NT2/D1 (cell line): ENCODE results near the gene OR4C6.

ENCODE experiments used
- DNase-seq: peaks from one replicate; pipeline ENCODE4 v3.0.0-alpha.2; 2011; ENCODE audit warnings: low read depth, low spot score
- H3K27me3 ChIP-seq: 2 replicates; pipeline ENCODE4 v1.6.0; 2011; ENCODE audit warnings: mild to moderate bottlenecking; ENCODE audit not compliant: insufficient read length, insufficient read depth
- H3K36me3 ChIP-seq: 2 replicates; pipeline ENCODE4 v1.6.1; 2011; ENCODE audit warnings: mild to moderate bottlenecking, low read length, mixed read lengths; ENCODE audit not compliant: insufficient read depth, insufficient read length
- H3K4me1 ChIP-seq: 2 replicates; pipeline ENCODE4 v1.5.1; 2011; ENCODE audit not compliant: insufficient read depth, insufficient read length
- H3K4me3 ChIP-seq: 2 replicates; pipeline ENCODE4 v1.5.1; 2011; ENCODE audit warnings: low read depth; ENCODE audit not compliant: insufficient read length
- H3K9ac ChIP-seq: 2 replicates; pipeline ENCODE4 v1.6.0; 2011; ENCODE audit warnings: low read depth; ENCODE audit not compliant: insufficient read length
- H3K9me3 ChIP-seq: 2 replicates; pipeline ENCODE4 v1.5.1; 2011; ENCODE audit warnings: mild to moderate bottlenecking, low read length; ENCODE audit not compliant: insufficient read depth
- SUZ12 ChIP-seq: IDR thresholded peaks from 2 replicates; pipeline ENCODE4 v1.6.1; 2011; ENCODE audit not compliant: insufficient read length, insufficient read depth; ENCODE audit errors: extremely low read depth
- YY1 ChIP-seq: IDR thresholded peaks from 2 replicates; pipeline ENCODE4 v1.6.1; 2011; ENCODE audit not compliant: insufficient read length, insufficient read depth
- ZNF274 ChIP-seq: IDR thresholded peaks from 2 replicates; pipeline ENCODE4 v1.6.1; 2011; ENCODE audit warnings: mild to moderate bottlenecking, low read depth, low read length

The OR4C6 gene

GRCh38 chr11:55669376-55669775, 7.4 kb downstream of the OR4C6 start:
- DNase-seq = no peak
- H3K4me3 ChIP-seq = no peak overlapping the region
- no peaks in the 10 kb centered on the region for H3K27me3 ChIP-seq
- TF ChIP-seq YY1 (no peak), ZNF274 (no peak), SUZ12 (no peak)
- H3K9me3 ChIP-seq = no peaks in the 10 kb centered on the region
- H3K36me3 ChIP-seq = no peaks in the 10 kb centered on the region
- H3K9ac ChIP-seq = no peak overlapping the region
- no peaks in the 10 kb centered on the region for H3K4me1 ChIP-seq

- Histone ChIP-seq H3K27me3 (no peaks in the 10 kb centered on the region), H3K4me1 (no peaks in the 10 kb centered on the region), H3K4me3 (no peak overlapping the region), H3K9ac (no peak overlapping the region), H3K9me3 (no peaks in the 10 kb centered on the region), H3K36me3 (no peaks in the 10 kb centered on the region)
- TF ChIP-seq SUZ12 (no peak), ZNF274 (no peak), YY1 (no peak)
- no peak for DNase-seq
Observed at GRCh38 chr11:55673860-55674259, 11.9 kb downstream of the OR4C6 start.

DNA sequence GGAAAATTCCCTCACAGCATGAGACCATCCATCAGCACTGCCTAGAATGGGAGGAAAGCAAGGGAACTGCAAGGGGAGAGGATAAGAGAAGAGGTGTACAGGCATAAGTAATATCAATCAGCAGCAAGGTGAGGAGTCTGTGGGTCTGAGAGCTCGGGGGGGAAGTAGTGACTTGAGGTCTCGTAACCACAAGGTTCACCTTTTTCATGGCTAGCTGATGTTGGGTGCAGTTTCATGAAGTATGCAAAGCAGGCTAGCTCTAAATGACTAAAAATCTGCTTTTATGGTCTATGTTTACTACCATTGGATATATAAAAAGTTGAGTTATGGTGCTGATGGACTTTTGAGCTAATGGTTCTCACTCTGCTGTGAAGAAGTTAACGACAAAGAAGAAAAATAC, 35.8 kb downstream of the OR4C6 start:
- Histone ChIP-seq H3K36me3 (no peaks in the 10 kb centered on the region), H3K4me1 (no peaks in the 10 kb centered on the region), H3K4me3 (no peak overlapping the region), H3K9me3 (0 out of 2 replicates have a peak, but pooled peaks cover 5% of the 10 kb centered on the region), H3K27me3 (no peaks in the 10 kb centered on the region), H3K9ac (no peak overlapping the region)
- no peak for DNase-seq
- TF ChIP-seq SUZ12 (no peak), ZNF274 (no peak), YY1 (no peak)

DNA sequence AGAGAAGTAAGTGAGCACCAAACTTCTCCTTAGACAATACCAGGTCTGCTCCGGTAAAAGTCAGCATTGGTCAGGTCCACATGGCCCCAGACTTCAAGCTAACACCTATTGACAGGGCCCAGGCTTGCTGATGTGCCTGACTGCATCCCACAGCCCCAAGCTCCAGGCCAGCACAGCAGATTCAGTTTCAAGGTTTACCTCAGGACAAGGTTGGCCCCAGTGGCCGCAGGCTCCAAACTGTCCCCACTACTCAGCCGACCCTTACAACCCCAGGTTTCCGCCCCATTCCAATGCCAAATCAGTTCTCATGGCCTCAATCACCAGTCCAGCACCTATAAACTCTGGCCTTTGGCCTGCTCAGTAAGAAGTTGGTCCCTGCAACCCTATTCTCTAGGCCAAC, 39.4 kb downstream of the OR4C6 start:
- Histone ChIP-seq H3K4me3 (no peak overlapping the region), H3K36me3 (no peaks in the 10 kb centered on the region), H3K9ac (no peak overlapping the region), H3K4me1 (no peaks in the 10 kb centered on the region), H3K9me3 (0 out of 2 replicates have a peak, but pooled peaks cover 5% of the 10 kb centered on the region), H3K27me3 (no peaks in the 10 kb centered on the region)
- no peak for DNase-seq
- TF ChIP-seq SUZ12 = no peak
- no peak for TF ChIP-seq YY1
- no peak for TF ChIP-seq ZNF274

GRCh38 chr11:55707029-55707428, 45.0 kb downstream of the OR4C6 start:
- H3K36me3 ChIP-seq = no peaks in the 10 kb centered on the region
- DNase-seq = peak; percentile 27

DNA sequence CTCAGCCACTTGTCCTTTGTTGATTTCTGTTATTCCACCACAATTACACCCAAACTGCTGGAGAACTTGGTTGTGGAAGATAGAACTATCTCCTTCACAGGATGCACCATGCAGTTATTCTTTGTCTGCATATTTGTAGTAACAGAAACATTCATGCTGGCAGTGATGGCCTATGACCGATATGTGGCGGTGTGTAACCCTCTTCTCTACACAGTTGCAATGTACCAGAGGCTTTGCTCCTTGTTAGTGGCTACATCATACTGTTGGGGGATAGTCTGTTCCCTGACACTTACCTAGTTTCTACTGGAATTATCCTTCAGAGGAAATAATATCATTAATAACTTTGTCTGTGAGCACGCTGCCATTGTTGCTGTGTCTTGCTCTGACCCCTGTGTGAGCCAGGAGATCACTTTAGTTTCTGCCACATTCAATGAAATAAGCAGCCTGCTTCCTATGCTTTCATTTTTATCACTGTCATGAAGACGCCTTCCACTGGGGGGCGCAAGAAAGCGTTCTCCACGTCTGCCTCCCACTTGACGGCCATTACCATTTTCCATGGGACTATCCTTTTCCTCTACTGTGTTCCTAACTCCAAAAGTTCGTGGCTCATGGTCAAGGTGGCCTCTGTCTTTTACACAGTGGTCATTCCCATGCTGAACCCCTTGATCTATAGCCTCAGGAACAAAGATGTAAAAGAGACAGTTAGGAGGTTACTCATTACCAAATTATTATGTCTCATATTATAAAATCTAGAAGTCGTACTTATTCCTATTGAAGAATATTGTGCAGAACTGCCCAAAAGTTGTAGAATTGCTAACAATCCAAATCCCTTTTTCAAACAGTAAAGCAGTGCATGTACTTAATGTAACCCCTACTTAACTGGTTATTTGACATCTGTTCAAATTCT, 53.2 kb downstream of the OR4C6 start:
- peak; percentile 50 for DNase-seq

More at GRCh38 chr11:55707029-55707428, 45.0 kb downstream of the OR4C6 start:
- H3K9ac ChIP-seq = no peak overlapping the region
- H3K4me1 ChIP-seq = no peaks in the 10 kb centered on the region
- H3K27me3 ChIP-seq = no peaks in the 10 kb centered on the region
- H3K9me3 ChIP-seq = 0 out of 2 replicates have a peak, but pooled peaks cover under 1% of the 10 kb centered on the region
- no peak for TF ChIP-seq YY1
- no peak for TF ChIP-seq SUZ12
- TF ChIP-seq ZNF274 = no peak
- H3K4me3 ChIP-seq = no peak overlapping the region

More for the DNA sequence above, 53.2 kb downstream of the OR4C6 start:
- no peak overlapping the region for H3K4me3 ChIP-seq
- H3K27me3 ChIP-seq = no peaks in the 10 kb centered on the region
- H3K36me3 ChIP-seq = no peaks in the 10 kb centered on the region
- TF ChIP-seq SUZ12 = no peak
- TF ChIP-seq YY1 = peak; percentile 49
- no peaks in the 10 kb centered on the region for H3K4me1 ChIP-seq
- no peaks in the 10 kb centered on the region for H3K9me3 ChIP-seq
- H3K9ac ChIP-seq = no peak overlapping the region
